NB4 (cell line): ENCODE data around the gene SOX6.

Source experiments
- DNase-seq: peaks from one replicate; pipeline ENCODE4 v3.0.0; 2010; ENCODE audit warnings: low read depth
- H3K4me3 ChIP-seq: one replicate; pipeline ENCODE4 v1.5.1; 2011; ENCODE audit warnings: mild to moderate bottlenecking, low read depth, low read length, moderate library complexity
- CTCF ChIP-seq: IDR thresholded peaks from one replicate; pipeline ENCODE4 v1.5.1; 2012; ENCODE audit warnings: low read depth, low read length
- MAX ChIP-seq: IDR thresholded peaks from 2 replicates; pipeline ENCODE4 v1.6.1; 2011; ENCODE audit warnings: low read depth, low read length
- MYC ChIP-seq: IDR thresholded peaks from 2 replicates; pipeline ENCODE4 v1.6.1; 2011; ENCODE audit warnings: low read depth, low read length
- POLR2A ChIP-seq: IDR thresholded peaks from 2 replicates; pipeline ENCODE4 v1.6.1; 2011; ENCODE audit warnings: mild to moderate bottlenecking; ENCODE audit not compliant: insufficient read length; ENCODE audit errors: extremely low read depth

The SOX6 gene

GRCh38 chr11:16352707-16353106 lies 3.6 kb downstream of the SOX6 start:
- H3K4me3 ChIP-seq = no peak overlapping the region
- DNase-seq = no peak
- no peak for TF ChIP-seq CTCF

- H3K4me3 ChIP-seq = no peak overlapping the region
These were observed 6.2 kb downstream of the SOX6 start for GRCh38 chr11:16350125-16350524.

GRCh38 chr11:16347928-16348685 lies 8.2 kb downstream of the SOX6 start:
- DNase-seq = no peak
- TF ChIP-seq POLR2A = no peak
- no peak for TF ChIP-seq MAX
- no peak for TF ChIP-seq MYC
- TF ChIP-seq CTCF = no peak

More at GRCh38 chr11:16350125-16350524, 6.2 kb downstream of the SOX6 start:
- no peak for TF ChIP-seq CTCF
- no peak for TF ChIP-seq POLR2A
- no peak for TF ChIP-seq MAX
- no peak for TF ChIP-seq MYC
- DNase-seq = no peak

GRCh38 chr11:16346975-16347374 lies 9.4 kb downstream of the SOX6 start:
- DNase-seq = no peak
- TF ChIP-seq MAX (no peak), POLR2A (no peak), MYC (no peak), CTCF (no peak)
- H3K4me3 ChIP-seq = no peak overlapping the region

More at GRCh38 chr11:16347928-16348685, 8.2 kb downstream of the SOX6 start:
- H3K4me3 ChIP-seq = no peak overlapping the region

GRCh38 chr11:16341853-16342252 lies 14.5 kb downstream of the SOX6 start:
- H3K4me3 ChIP-seq = no peak overlapping the region
- TF ChIP-seq CTCF (no peak), MYC (no peak), POLR2A (no peak), MAX (no peak)
- no peak for DNase-seq

- no peak for TF ChIP-seq MYC
- no peak for TF ChIP-seq MAX
- no peak for TF ChIP-seq POLR2A
- TF ChIP-seq CTCF = no peak
These were observed 18.0 kb downstream of the SOX6 start for GRCh38 chr11:16338393-16338792.

More at GRCh38 chr11:16338393-16338792, 18.0 kb downstream of the SOX6 start:
- DNase-seq = no peak
- no peak overlapping the region for H3K4me3 ChIP-seq
